D721Med (cell line): Measurements from ENCODE around the gene LRRC31.

Source experiments
- DNase-seq: peaks from one replicate; pipeline ENCODE4 v3.0.0; 2011; ENCODE audit warnings: low spot score; ENCODE audit not compliant: insufficient read length
- FAIRE-seq: peaks from 2 replicates; lab custom pipeline; 2011; peaks lifted over from hg19 to GRCh38; lab: Jason Lieb, UNC
- CTCF ChIP-seq: IDR thresholded peaks from 2 replicates; pipeline ENCODE4 v1.5.1; 2012; ENCODE audit warnings: mild to moderate bottlenecking, control low read depth; ENCODE audit not compliant: insufficient read depth; ENCODE audit errors: missing control alignments

Gene LRRC31

GRCh38 chr3:169901453-169901852, 31.7 kb upstream of the LRRC31 start:
- no peak for FAIRE-seq
- TF ChIP-seq CTCF: no peak
- no peak for DNase-seq

- DNase-seq: no peak
- no peak for TF ChIP-seq CTCF
- FAIRE-seq: no peak
These were observed 27.5 kb upstream of the LRRC31 start for GRCh38 chr3:169897284-169897683.

GRCh38 chr3:169895072-169895471, 25.3 kb upstream of the LRRC31 start:
- FAIRE-seq: no peak
- TF ChIP-seq CTCF: no peak
- no peak for DNase-seq

- FAIRE-seq: no peak
- DNase-seq: no peak
- no peak for TF ChIP-seq CTCF
These were observed 24.4 kb upstream of the LRRC31 start for GRCh38 chr3:169894110-169894509.

- no peak for FAIRE-seq
- no peak for DNase-seq
- TF ChIP-seq CTCF: no peak
These were observed 22.2 kb upstream of the LRRC31 start for GRCh38 chr3:169891886-169892285.

GRCh38 chr3:169886671-169887070, 16.9 kb upstream of the LRRC31 start:
- DNase-seq: no peak
- no peak for FAIRE-seq
- TF ChIP-seq CTCF: no peak

GRCh38 chr3:169880576-169881250, 11.0 kb upstream of the LRRC31 start:
- no peak for FAIRE-seq
- DNase-seq: no peak
- no peak for TF ChIP-seq CTCF
